Measurements from ENCODE around the gene ADK. TPM values are rescaled to one million over a fixed set of nuclear protein-coding genes. Genes with fewer than 3 reads are reported as not detected.

Gene ADK
- total and polyA plus RNA-seq, 2 of the 4 experiments (the other 2 are of a cell fraction) = 30.6 to 40.9 TPM

DNA sequence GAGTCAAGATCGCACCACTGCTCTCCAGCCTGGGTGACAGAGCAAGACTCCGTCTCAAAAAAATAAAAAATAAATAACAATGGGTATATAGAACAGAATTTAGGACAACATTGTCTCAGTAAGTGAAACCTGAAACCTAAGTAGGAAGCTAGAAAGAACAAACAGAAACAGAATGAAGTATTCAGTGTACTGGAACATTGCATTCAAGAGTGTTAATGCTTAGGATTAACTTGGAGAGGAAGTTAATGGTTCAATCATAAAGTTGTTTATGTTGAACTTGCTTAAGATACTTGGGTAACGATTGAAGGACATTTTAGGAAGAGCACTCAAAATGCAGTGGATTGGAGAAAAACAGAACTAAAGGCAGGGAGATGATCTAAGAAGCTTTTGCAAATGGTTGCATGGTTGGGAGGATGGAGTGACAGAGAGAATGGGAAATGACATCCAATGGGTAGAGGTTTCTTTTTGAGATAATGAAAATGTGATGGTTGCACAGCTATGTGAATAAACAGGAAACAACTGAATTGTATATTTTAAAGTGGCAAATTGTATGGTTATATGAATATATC is 233.7 kb downstream of the ADK start:
- H3K9me1 ChIP-seq (ENCODE audit: insufficient read depth, low read length) = peaks cover 4% of the 10 kb centered on the region; the same call in 1 of the 2 replicates
- no peaks in the 10 kb centered on the region for H3K27me3 ChIP-seq (ENCODE audit: control insufficient read depth, insufficient read depth, low read length)
- in situ Hi-C loops (cut with MboI; ENCODE audit: low sequenced_read_pairs) (no loop called here), dilution Hi-C loops (cut with HindIII; ENCODE audit: low sequenced_read_pairs, unreplicated experiment) (no loop called here), intact Hi-C loops (cut with micrococcal nuclease) (no loop called here)
- peaks cover 0 to 17% of the 10 kb centered on the region in 2 experiments; a peak in 2 of 4 replicates for H3K79me1 ChIP-seq (ENCODE audit: low read depth in 1 of 2, low read length in 2 of 2)
- H3K9ac ChIP-seq (ENCODE audit: low read depth, low read length) = no peak overlapping the region
- no peak overlapping the region for H3K14ac ChIP-seq (replicated peaks; ENCODE audit: low read depth, low read length)
- H3K4me2 ChIP-seq (ENCODE audit: low read depth, low read length) = no peak overlapping the region
- H4K5ac ChIP-seq (ENCODE audit: low read depth, low read length) = no peak overlapping the region
- H3K9me3 ChIP-seq (ENCODE audit: control insufficient read depth, insufficient read depth, low read length) = no peaks in the 10 kb centered on the region
- H4K91ac ChIP-seq (ENCODE audit: insufficient read depth, low read depth, low read length) = no peak overlapping the region
- no peak overlapping the region for H3K4me3 ChIP-seq (ENCODE audit: insufficient read depth, low read depth, low read length)
- H2AFZ ChIP-seq (replicated peaks; ENCODE audit: low read length, poor library complexity) = no peak overlapping the region
- H3K4me1 ChIP-seq (ENCODE audit: control insufficient read depth, insufficient read depth, low read length) = no peaks in the 10 kb centered on the region
- no peak overlapping the region for H3K4ac ChIP-seq (ENCODE audit: low read depth, low read length)
- TF ChIP-seq RAD21 (IDR thresholded peaks at IDR 0.05; ENCODE audit: low read length) (no peak), BHLHE40 (IDR thresholded peaks at IDR 0.05; ENCODE audit: low read depth, low read length) (no peak), SMC3 (IDR thresholded peaks at IDR 0.05; ENCODE audit: low read depth, low read length) (no peak), MAFK (IDR thresholded peaks at IDR 0.05; ENCODE audit: low read depth, low read length) (no peak), MAZ (IDR thresholded peaks at IDR 0.05; ENCODE audit: borderline replicate concordance, low read depth, low read length) (no peak), POLR2A (IDR thresholded peaks at IDR 0.05; ENCODE audit: low read depth, low read length) (no peak), FOS (IDR thresholded peaks at IDR 0.05; ENCODE audit: low read depth, low read length) (no peak)
- TF ChIP-seq, protein P1, sequence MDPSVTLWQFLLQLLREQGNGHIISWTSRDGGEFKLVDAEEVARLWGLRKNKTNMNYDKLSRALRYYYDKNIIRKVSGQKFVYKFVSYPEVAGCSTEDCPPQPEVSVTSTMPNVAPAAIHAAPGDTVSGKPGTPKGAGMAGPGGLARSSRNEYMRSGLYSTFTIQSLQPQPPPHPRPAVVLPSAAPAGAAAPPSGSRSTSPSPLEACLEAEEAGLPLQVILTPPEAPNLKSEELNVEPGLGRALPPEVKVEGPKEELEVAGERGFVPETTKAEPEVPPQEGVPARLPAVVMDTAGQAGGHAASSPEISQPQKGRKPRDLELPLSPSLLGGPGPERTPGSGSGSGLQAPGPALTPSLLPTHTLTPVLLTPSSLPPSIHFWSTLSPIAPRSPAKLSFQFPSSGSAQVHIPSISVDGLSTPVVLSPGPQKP (IDR thresholded peaks at IDR 0.05; ENCODE audit: borderline replicate concordance, low read depth, low read length) = no peak
- TF ChIP-seq, protein P2, sequence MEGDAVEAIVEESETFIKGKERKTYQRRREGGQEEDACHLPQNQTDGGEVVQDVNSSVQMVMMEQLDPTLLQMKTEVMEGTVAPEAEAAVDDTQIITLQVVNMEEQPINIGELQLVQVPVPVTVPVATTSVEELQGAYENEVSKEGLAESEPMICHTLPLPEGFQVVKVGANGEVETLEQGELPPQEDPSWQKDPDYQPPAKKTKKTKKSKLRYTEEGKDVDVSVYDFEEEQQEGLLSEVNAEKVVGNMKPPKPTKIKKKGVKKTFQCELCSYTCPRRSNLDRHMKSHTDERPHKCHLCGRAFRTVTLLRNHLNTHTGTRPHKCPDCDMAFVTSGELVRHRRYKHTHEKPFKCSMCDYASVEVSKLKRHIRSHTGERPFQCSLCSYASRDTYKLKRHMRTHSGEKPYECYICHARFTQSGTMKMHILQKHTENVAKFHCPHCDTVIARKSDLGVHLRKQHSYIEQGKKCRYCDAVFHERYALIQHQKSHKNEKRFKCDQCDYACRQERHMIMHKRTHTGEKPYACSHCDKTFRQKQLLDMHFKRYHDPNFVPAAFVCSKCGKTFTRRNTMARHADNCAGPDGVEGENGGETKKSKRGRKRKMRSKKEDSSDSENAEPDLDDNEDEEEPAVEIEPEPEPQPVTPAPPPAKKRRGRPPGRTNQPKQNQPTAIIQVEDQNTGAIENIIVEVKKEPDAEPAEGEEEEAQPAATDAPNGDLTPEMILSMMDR (conservative IDR thresholded peaks at IDR 0.05; ENCODE audit: low read depth, low read length) = no peak
- ChIA-PET POLR2A (ENCODE audit: unreplicated experiment) (no interaction called here), CTCF (no interaction called here)
- BruUV-seq (replicated peaks) = no TSS peak
- H2AK5ac ChIP-seq (ENCODE audit: low read depth, low read length) = no peak overlapping the region
- H3K36me3 ChIP-seq (ENCODE audit: control insufficient read depth, insufficient read depth, low read length) = no peaks in the 10 kb centered on the region
- no peak for ATAC-seq (ENCODE audit: low read depth)
- H3K56ac ChIP-seq (ENCODE audit: extremely low read depth, insufficient read depth, low read length) = no peak overlapping the region
- H4K20me1 ChIP-seq (ENCODE audit: insufficient read depth, low read length) = no peaks in the 10 kb centered on the region
- H2BK20ac ChIP-seq (ENCODE audit: low read depth, low read length) = no peak overlapping the region
- no peak overlapping the region for H2AK9ac ChIP-seq (replicated peaks; ENCODE audit: low read depth, low read length, poor library complexity)
- H2BK15ac ChIP-seq (ENCODE audit: low read depth, low read length) = no peak overlapping the region
- 85% methylated on average over 1 of the region's 3 CpGs; no CpG with 5 or more reads in 1 of the 2 experiments for WGBS, 2 experiments (ENCODE audit: extremely low coverage in 2 of 2, insufficient read length in 1 of 2)
- no peak overlapping the region for H3K18ac ChIP-seq (ENCODE audit: low read depth, low read length)
- DNase-seq = no peak
- no peak overlapping the region for H2BK120ac ChIP-seq (ENCODE audit: low read depth, low read length)
- H3K23ac ChIP-seq (ENCODE audit: low read depth, low read length) = no peak overlapping the region
- no peak overlapping the region for H3K27ac ChIP-seq (ENCODE audit: insufficient read depth, low read length)
- H4K8ac ChIP-seq (ENCODE audit: low read depth in 2 of 2, low read length in 2 of 2) = no peak overlapping the region
- no peak overlapping the region for H2BK5ac ChIP-seq (ENCODE audit: low read depth, low read length, poor library complexity, severe bottlenecking)

Data from IMR-90 (cell line).